Measurements from ENCODE around the gene ZNF81. TPM values are rescaled to one million over a fixed set of nuclear protein-coding genes. Genes with fewer than 3 reads are reported as not detected.

ZNF81 gene
- total RNA-seq, 1 experiment from 2014 or later: 9.5 TPM

DNA sequence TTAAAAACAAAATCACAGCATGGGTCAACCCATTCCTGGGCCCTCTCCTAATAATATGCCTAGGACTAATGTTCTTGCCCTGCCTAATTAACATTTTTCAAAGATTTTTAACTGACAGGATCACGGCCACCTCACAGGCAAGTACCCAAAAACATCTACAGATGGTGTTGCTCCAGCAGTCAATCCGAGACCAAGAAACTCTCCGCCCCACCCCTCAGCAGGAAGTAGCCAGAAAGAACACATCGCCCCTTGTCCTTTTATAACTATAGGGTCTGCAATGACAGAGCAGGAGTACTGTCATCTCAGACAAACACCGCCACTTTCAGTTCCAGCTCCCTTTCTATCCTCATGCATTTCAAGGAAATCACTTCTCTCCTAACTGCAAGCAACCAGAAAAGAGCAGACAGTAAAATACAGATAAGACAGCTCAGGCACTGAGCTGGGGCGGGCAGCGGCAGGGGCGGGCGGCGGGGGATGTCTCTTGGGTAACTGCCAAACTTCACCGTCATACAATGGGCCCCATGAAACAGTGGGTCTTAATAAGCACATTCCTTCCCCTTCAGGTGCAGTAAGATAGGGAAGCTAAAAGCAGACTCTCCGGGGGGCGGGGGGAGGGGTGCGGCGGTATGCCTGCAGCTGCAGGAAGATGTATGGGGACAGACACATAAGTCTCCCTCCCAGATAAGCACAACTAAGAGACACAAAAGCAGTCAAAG lies 99.7 kb downstream of the ZNF81 start:
- TF ChIP-seq, protein P1, sequence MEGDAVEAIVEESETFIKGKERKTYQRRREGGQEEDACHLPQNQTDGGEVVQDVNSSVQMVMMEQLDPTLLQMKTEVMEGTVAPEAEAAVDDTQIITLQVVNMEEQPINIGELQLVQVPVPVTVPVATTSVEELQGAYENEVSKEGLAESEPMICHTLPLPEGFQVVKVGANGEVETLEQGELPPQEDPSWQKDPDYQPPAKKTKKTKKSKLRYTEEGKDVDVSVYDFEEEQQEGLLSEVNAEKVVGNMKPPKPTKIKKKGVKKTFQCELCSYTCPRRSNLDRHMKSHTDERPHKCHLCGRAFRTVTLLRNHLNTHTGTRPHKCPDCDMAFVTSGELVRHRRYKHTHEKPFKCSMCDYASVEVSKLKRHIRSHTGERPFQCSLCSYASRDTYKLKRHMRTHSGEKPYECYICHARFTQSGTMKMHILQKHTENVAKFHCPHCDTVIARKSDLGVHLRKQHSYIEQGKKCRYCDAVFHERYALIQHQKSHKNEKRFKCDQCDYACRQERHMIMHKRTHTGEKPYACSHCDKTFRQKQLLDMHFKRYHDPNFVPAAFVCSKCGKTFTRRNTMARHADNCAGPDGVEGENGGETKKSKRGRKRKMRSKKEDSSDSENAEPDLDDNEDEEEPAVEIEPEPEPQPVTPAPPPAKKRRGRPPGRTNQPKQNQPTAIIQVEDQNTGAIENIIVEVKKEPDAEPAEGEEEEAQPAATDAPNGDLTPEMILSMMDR (IDR thresholded peaks at IDR 0.05; ENCODE audit: insufficient read depth in 1 of 2, low read depth in 1 of 2, low read length in 1 of 2, severe bottlenecking in 1 of 2, unreplicated experiment in 1 of 2): no peak
- no TSS peak for BruUV-seq (replicated peaks)
- H3K4me3 Mint-ChIP-seq (ENCODE audit: unreplicated experiment): no peak overlapping the region
- Histone ChIP-seq H3K27me3 (replicated peaks; ENCODE audit: control insufficient read depth, insufficient read depth, low read length) (no peaks in the 10 kb centered on the region), H3K4me1 (no peaks in the 10 kb centered on the region), H3K9me3 (no peaks in the 10 kb centered on the region), H3K36me3 (ENCODE audit: control insufficient read depth, insufficient read depth, low read length) (no peaks in the 10 kb centered on the region), H3K4me3 (ENCODE audit: low read depth, low read length) (no peak overlapping the region)
- no peaks in the 10 kb centered on the region for H3K27me3 Mint-ChIP-seq (ENCODE audit: insufficient read depth, unreplicated experiment)
- DNase-seq: no peak
- no peaks in the 10 kb centered on the region for H3K9me3 Mint-ChIP-seq (ENCODE audit: unreplicated experiment)
- CTCF ChIA-PET: no interaction called here
- no peaks in the 10 kb centered on the region for H3K36me3 Mint-ChIP-seq (ENCODE audit: insufficient read depth, unreplicated experiment)
- intact Hi-C loops (cut with micrococcal nuclease; ENCODE audit: unreplicated experiment): no loop called here
- H3K4me1 Mint-ChIP-seq (ENCODE audit: low read depth, unreplicated experiment): no peaks in the 10 kb centered on the region
- POLR2A ChIA-PET: no interaction called here
- H3K27ac Mint-ChIP-seq (ENCODE audit: unreplicated experiment): no peak overlapping the region

DNA sequence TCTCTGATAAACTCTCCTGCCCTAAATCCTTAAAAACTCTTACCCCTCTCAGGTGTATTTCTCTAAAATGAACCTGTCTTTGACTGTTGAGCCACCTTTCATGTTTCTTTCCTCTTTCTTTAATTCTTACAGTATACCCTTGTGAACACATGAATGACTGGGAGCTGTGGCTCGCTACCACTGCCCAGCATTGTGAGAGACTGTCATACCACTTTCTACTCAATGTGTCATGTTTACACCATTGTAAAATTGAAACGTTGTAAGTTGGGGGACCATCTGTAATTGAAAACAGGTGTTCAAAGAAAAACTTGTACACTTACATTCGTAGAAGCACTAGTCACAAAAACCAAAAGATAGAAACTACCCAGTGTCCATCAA lies 100.2 kb downstream of the ZNF81 start:
- TF ChIP-seq, protein P1 (IDR thresholded peaks at IDR 0.05; ENCODE audit: insufficient read depth in 1 of 2, low read depth in 1 of 2, low read length in 1 of 2, severe bottlenecking in 1 of 2, unreplicated experiment in 1 of 2): no peak
- H3K4me3 ChIP-seq (ENCODE audit: low read depth, low read length): no peak overlapping the region
- POLR2A ChIA-PET: no interaction called here
- Mint-ChIP-seq H3K36me3 (ENCODE audit: insufficient read depth, unreplicated experiment) (no peaks in the 10 kb centered on the region), H3K27me3 (ENCODE audit: insufficient read depth, unreplicated experiment) (no peaks in the 10 kb centered on the region), H3K4me3 (ENCODE audit: unreplicated experiment) (no peak overlapping the region), H3K9me3 (ENCODE audit: unreplicated experiment) (no peaks in the 10 kb centered on the region), H3K27ac (ENCODE audit: unreplicated experiment) (no peak overlapping the region), H3K4me1 (ENCODE audit: low read depth, unreplicated experiment) (no peaks in the 10 kb centered on the region)
- no peaks in the 10 kb centered on the region for H3K36me3 ChIP-seq (ENCODE audit: control insufficient read depth, insufficient read depth, low read length)
- no peak for DNase-seq
- no peaks in the 10 kb centered on the region for H3K9me3 ChIP-seq
- CTCF ChIA-PET: no interaction called here
- H3K27me3 ChIP-seq (replicated peaks; ENCODE audit: control insufficient read depth, insufficient read depth, low read length): no peaks in the 10 kb centered on the region
- no peaks in the 10 kb centered on the region for H3K4me1 ChIP-seq
- no TSS peak for BruUV-seq (replicated peaks)
- intact Hi-C loops (cut with micrococcal nuclease; ENCODE audit: unreplicated experiment): no loop called here

- Histone ChIP-seq H3K36me3 (ENCODE audit: control insufficient read depth, insufficient read depth, low read length) (no peaks in the 10 kb centered on the region), H3K4me3 (ENCODE audit: low read depth, low read length) (no peak overlapping the region), H3K9me3 (no peaks in the 10 kb centered on the region), H3K4me1 (no peaks in the 10 kb centered on the region), H3K27me3 (replicated peaks; ENCODE audit: control insufficient read depth, insufficient read depth, low read length) (no peaks in the 10 kb centered on the region)
- Mint-ChIP-seq H3K27me3 (ENCODE audit: insufficient read depth, unreplicated experiment) (peaks cover 4% of the 10 kb centered on the region), H3K9me3 (ENCODE audit: unreplicated experiment) (no peaks in the 10 kb centered on the region), H3K4me1 (ENCODE audit: low read depth, unreplicated experiment) (no peaks in the 10 kb centered on the region), H3K27ac (ENCODE audit: unreplicated experiment) (no peak overlapping the region), H3K4me3 (ENCODE audit: unreplicated experiment) (no peak overlapping the region), H3K36me3 (ENCODE audit: insufficient read depth, unreplicated experiment) (no peaks in the 10 kb centered on the region)
- BruUV-seq (replicated peaks): no TSS peak
- no peak for DNase-seq
- intact Hi-C loops (cut with micrococcal nuclease; ENCODE audit: unreplicated experiment): no loop called here
- POLR2A ChIA-PET: no interaction called here
- CTCF ChIA-PET: no interaction called here
- TF ChIP-seq, protein P1 (IDR thresholded peaks at IDR 0.05; ENCODE audit: insufficient read depth in 1 of 2, low read depth in 1 of 2, low read length in 1 of 2, severe bottlenecking in 1 of 2, unreplicated experiment in 1 of 2): no peak
These were observed 103.7 kb downstream of the ZNF81 start for GRCh38 chrX:47940448-47940847.
